Hematopoietic multipotent progenitor cell treated with erythropoietin and hydrocortisone succinate and interleukin-3 and kit ligand, for 6 days (in vitro differentiated cells): ENCODE data around the gene NFIB.

Experiments
- DNase-seq: peaks from one replicate; pipeline ENCODE4 v3.0.0-alpha.2; 2015

The NFIB gene

GRCh38 chr9:14094491-14094890, 219.4 kb downstream of the NFIB start:
- no peak for DNase-seq

- DNase-seq: no peak
Observed at GRCh38 chr9:14092344-14092743, 221.6 kb downstream of the NFIB start.

DNA sequence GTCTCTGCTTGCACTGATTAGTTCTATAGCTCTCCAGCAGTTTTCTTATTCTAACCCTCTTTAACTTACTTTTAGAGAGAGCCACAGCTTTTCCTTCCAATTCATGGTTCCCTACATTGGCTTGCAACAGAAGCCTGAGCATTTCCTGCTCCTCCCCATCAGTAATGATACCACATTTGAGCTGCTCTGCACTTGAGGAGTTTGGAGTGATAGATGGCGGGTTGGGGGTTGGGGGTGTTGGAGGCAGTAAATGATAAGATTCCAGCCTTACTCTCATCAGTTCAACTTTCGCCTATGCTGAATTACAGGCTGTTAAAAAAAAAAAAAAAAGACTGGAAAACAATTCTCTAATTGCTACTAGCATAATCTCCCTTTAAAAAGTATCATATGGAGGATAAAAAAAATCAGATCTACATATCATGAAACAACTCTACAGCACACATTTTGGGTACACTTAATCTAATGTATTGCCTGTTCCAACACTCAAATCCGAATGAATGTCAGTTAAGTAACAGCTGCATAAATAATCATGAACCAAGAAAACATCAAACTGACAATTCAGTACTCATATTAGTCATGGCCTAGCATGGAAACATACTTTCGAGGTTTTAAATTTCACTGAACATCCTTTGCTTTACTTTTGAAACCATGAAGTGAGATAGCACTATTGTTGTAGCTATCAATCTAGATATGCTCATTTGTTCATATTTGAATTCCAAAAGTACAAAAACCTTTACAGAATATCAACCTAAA, 224.7 kb downstream of the NFIB start:
- DNase-seq: no peak

DNA sequence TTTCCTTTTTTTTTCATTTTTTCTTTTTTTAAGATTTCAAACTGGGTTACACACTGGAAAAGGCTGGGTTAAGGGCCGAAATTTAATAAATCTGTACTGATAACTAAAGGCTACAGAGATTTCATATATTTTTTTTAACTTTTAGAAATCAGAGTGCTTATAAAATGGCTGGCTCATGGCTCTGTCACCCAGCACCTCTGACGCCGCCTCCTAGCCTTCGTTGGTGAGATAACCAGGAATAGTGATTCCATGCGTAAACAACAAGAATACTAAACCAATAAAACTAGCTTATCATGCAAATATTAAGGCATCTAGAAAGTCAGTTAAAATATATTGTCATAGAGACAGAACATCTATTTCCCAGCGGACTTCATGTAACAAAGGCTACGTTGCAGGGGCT, 226.4 kb downstream of the NFIB start:
- DNase-seq: no peak

- DNase-seq: no peak
Observed at GRCh38 chr9:14086495-14086894, 227.4 kb downstream of the NFIB start.

DNA sequence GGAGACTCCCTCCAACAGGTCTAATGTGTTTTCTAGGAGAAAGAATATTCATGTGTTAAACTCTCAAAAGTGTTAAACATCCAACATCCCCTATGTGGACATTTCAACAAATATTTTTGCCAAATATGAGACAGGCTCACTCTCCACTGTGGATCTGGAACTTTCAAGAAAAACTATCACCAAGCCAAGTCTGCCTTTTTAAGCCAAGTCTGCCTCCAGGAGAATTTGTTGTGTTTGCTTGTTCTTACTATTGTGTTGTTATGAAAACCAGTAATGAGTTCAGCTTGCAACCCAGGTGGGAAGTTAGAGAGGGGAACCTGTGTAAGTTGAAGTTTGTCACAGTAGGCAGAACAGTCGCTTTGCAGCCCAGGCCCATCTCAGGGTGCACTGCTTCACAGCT, 228.1 kb downstream of the NFIB start:
- DNase-seq: no peak

DNA sequence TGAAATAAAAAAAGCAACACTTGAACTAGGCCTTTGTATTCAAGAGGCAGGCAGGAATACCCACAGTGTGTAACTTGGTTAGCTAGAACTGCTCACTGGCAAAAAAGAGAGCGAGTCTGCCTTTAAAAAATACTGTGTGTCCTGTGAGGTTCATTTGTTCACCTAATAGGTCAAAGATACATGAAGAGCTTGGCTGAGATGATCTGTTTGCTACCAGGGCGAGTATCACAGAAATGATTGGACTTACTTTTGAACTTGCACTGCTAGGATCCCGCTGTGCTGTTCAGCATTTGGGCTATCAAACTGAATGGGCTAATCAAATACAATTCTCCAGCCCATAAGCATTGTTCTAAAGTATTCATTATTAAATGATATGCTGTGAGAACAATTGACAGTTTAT, 229.1 kb downstream of the NFIB start:
- DNase-seq: no peak

DNA sequence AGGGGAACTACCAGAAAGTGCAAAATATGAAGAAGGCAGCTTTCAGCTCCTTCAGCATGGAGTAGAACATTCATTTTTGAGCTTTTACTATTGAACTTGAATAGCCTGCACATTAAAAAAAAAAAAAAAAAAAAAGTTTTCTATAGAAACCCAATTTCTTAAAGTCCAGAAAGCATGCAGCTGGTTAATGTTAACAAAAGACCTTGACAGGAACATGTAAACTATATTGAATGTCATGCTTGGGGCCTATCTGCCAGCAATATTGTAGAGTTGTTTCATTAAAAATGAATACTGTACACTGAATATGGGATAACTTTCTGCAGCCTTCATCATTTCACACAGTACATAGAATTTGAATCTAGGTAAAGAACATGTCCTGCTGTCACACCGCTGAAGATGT, 230.6 kb downstream of the NFIB start:
- DNase-seq: no peak

- no peak for DNase-seq
Observed at GRCh38 chr9:14082732-14083131, 231.2 kb downstream of the NFIB start.

DNA sequence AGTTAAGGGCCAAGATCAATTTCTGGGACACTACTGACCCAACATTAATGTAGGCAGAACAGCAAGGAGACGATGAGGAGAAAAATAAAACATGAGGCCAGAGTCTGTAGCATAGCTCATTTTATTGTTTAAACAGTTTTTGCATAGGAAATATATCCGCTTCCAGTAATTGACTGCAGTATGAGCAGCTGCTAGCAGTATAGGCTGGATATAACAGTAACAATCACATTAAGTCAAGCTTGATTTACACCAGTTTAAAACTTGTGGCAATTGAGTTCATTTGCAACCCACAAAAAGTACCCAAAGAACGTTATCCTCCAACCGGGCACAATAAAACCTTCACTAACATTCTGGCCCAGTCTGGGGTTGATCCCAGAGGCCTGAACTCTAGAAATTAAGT, 232.2 kb downstream of the NFIB start:
- no peak for DNase-seq

DNA sequence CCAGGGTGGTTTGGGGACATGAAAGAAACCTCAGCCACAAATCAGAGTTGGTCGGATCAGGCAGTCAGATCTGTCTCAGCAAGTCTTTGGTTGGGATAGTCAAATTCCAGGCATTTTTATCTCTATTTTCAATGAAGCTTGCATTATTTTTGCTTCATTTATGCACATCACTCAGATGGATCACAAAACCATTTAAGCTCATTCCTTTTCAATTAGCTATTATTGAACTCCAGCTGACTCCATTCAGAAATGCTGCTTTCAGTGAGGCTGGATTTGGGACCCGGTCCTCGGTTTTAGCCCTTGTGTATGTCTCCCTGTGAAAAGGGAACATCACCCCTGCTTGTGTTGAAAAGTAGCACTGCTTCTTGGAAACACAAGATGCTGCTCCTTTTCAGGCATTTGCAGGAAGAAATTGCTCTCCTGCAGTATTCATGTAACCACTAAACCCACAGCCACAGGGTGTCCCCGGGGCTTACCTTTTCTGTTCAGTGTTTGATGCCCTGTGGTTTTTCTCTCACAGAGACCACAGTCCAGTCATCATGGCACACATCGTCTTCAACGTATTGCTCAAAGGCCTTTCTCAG, 232.9 kb downstream of the NFIB start:
- no peak for DNase-seq

- no peak for DNase-seq
Observed at GRCh38 chr9:14079440-14079839, 234.5 kb downstream of the NFIB start.

GRCh38 chr9:14077672-14078071, 236.3 kb downstream of the NFIB start:
- no peak for DNase-seq

DNA sequence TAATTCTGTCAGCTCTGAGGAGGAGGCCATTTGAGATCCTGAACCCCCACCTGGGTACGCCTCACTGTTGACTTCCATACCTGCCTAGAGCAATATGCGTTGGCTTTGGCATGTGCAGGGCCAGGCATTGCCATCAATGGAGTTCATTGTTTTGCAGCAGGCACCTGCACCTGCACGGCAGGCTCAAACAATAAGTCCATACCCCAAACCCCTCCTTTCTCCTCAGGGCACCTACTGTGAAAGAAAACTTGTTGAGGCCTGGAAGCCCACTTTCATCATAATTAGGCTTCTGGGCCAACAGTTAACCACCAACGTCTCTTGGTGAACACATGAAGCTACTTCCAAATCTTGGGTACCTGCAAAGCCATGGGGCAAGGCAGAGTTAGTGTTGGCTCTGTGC, 238.7 kb downstream of the NFIB start:
- DNase-seq: no peak

DNA sequence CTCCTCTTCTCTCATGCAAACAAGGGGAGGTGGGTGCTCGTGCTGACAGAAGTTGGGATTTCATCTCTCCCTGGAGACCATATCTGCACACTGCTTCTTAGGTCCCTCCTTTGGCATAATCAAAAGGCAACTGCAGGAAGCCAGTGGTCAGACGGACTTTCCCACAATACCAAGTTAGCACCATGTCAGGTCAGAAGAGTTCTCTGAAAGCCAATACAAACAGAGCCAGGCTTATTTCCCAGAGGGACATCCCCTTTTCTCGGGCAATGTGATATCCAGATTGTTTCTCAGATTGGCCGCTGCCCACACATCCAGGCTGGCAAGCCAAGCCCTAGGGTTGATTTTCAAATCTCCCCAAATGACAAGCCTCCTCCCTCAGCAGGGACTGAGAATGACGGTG, 241.1 kb downstream of the NFIB start:
- DNase-seq: no peak

- no peak for DNase-seq
Observed at GRCh38 chr9:14071484-14071883, 242.5 kb downstream of the NFIB start.

- no peak for DNase-seq
Observed at GRCh38 chr9:14068690-14069089, 245.3 kb downstream of the NFIB start.

DNA sequence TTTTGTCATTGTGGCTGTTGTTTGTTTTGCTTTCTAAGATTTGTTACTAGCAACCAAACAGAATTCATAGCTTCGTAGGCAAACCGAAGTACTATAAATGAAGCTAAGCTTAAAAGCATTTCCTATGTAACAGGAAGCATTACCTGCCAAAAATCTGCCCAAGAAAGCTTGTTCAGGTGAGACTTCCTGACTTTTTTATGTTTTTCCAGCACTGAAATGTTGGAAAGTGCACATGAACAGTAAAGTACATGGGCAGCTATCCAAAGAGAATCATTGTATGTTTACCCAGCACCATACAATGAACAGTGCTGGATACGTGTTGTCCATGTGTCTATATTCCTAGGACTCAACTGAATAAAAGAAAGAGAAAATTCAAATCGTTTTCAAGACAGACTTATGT, 247.1 kb downstream of the NFIB start:
- no peak for DNase-seq

DNA sequence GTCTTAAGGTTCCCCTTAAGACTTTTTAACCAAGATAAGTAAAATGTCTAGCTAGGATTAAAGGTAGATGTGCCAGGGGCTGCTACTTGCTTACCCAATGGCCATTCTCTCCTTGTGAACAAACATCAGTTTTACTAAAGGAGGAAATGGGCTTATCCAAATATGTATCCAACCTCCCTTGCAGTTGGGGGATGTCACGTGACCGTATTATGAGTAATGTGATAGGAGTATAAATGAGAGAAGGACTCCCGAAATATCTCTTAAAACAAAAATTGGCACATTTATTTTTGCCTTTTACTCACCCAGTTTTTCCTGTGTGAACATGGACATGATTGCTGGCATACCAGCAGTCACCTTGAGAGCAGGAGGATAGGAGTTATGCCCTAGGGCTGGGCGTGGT, 247.9 kb downstream of the NFIB start:
- DNase-seq: no peak

DNA sequence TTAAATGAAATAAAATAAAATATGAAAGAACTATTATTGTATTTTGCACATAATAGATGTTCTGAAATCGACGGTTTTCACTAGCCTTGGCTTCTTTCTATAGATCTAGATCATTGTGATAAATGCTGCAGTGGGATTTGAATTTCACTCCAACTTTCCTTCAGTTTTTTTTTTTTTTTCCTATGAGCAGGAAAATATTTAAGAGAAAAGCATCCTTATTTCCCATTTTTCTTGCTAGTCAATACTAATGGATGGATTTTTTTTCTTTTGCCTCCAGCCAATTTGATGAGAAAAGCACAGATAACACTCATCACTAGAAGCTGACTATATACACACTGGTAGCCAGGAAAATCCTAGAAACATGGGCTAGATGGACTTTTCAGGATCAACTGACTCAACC, 249.0 kb downstream of the NFIB start:
- DNase-seq: no peak

DNA sequence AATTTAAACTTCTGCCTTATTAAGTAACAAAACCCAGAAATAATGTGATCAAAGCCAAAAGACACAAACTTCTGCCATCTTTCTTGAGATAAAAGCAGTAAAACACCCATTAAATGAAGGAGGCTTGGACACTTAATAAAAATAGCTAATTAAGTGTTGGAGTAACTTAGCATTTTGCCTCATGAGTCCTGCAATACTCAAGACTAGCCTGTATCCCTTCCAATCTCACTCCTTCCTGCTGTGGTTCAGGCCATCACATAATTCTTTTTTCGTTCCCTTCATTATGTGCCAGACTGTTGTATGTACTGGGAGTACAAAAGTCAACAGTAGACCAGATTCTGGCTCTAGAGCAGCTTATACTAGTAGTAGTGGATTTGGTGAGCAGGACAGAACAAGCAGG, 250.2 kb downstream of the NFIB start:
- DNase-seq: no peak

DNA sequence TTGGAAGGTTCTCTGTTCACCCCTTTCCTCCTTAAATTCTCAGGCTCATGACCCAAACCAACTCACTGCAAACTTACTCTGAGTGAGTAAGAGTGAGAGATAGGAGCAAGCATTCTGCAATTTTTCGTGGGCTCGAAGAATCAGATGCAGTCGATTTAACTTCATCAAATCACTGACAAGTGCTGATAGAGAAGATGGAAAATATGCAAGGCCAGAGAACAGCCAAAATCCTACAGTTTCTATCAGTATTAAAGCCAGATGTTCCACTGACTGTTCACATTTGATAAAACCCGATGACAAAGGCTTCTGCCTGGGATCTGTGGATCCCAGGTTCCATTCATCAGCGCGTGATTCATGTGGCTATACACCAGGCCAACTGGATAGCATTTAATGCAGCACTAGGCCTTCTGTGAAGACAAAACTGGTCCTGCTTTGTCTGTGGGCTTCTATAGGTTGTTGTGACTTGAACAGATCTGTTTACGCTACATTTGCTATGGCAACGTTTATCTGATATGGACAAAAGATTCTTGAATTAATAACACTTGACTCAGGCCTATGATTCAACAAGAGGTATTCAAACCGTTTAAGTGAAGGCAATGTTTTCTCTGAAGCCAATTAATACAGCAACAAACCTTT, 251.2 kb downstream of the NFIB start:
- DNase-seq: no peak

GRCh38 chr9:14061936-14062585, 251.9 kb downstream of the NFIB start:
- DNase-seq: no peak

- no peak for DNase-seq
Observed at GRCh38 chr9:14058325-14058688, 255.6 kb downstream of the NFIB start.
